K562 (cell line): Measurements from ENCODE around the gene ABLIM2. TPM values are rescaled to one million over a fixed set of nuclear protein-coding genes. Genes with fewer than 3 reads are reported as not detected.

Experiments
- ATAC-seq: fragments of 200-7000 bp; cut with Tn5 transposase; 3 replicates; pipeline ENCODE4 v1.9.1; 2020; ENCODE audit warnings: moderate library complexity
- BruUV-seq: library from RNA; stranded (reverse); fragments of 400-500 nt; replicated peaks from 2 replicates; lab custom pipeline; 2021; lab: Mats Ljungman, UMichigan
- CTCF ChIA-PET: fragments of 300-600 bp; formaldehyde crosslinking; extraction: SDS; loops from one replicate; lab custom pipeline; 2021; ENCODE audit warnings: low intra/inter-chr PET ratio; lab: Yijun Ruan, JAX
- POLR2A ChIA-PET: fragments of 300-600, 350-650 bp; sonication (Branson Sonifier 250); formaldehyde crosslinking; extraction: SDS; loops from one replicate; lab custom pipeline; 2021; ENCODE audit warnings: antibody characterized with exemption, inconsistent platforms; lab: Yijun Ruan, JAX
- DNase-seq, 4 experiments: peaks; one replicate each; pipeline versions ENCODE4 v3.0.0 to v3.0.0-alpha.2; 2011 to 2018; ENCODE audit warnings: low spot score in 3 of 4, mixed read lengths in 3 of 4; ENCODE audit errors: extremely low read depth in 1 of 4
- FAIRE-seq: peaks from 2 replicates; lab custom pipeline; 2011; peaks lifted over from hg19 to GRCh38; lab: Jason Lieb, UNC
- H2AFZ ChIP-seq: 2 replicates; pipeline ENCODE4 v1.6.0; 2011; ENCODE audit warnings: low read depth, low read length, control low read depth, inconsistent platforms
- H3K27ac ChIP-seq: fragments of 200-600 bp; 3 replicates; pipeline ENCODE4 v1.8.0; 2011; ENCODE audit warnings: low read depth, mild to moderate bottlenecking, control low read depth, inconsistent platforms, low read length, moderate library complexity, mixed read lengths; ENCODE audit errors: extremely low read depth
- H3K27me3 ChIP-seq, 2 experiments: fragments of 300-600 bp in 1 of 2; 2 replicates in 1 of 2; 3 replicates in 1 of 2; pipeline versions ENCODE4 v1.6.0 to v1.8.0; 2011; ENCODE audit warnings: inconsistent platforms in 2 of 2, low read length in 2 of 2, mild to moderate bottlenecking in 1 of 2, mixed read lengths in 1 of 2, moderate library complexity in 1 of 2; ENCODE audit not compliant: control insufficient read depth in 2 of 2, insufficient read depth in 2 of 2
- H3K36me3 ChIP-seq: fragments of 300-600 bp; 3 replicates; pipeline ENCODE4 v1.8.0; 2011; ENCODE audit warnings: mild to moderate bottlenecking, low read length, inconsistent platforms; ENCODE audit not compliant: control insufficient read depth, insufficient read depth
- H3K4me1 ChIP-seq, 2 experiments: fragments of 200-600 bp in 1 of 2; replicated peaks in 1 of 2; 2 replicates in 1 of 2; 3 replicates in 1 of 2; pipeline versions ENCODE4 v1.5.1 to v1.8.0; 2011; ENCODE audit warnings: inconsistent platforms in 2 of 2, low read length in 2 of 2, mild to moderate bottlenecking in 1 of 2, mixed read lengths in 1 of 2, moderate library complexity in 1 of 2; ENCODE audit not compliant: control insufficient read depth in 2 of 2, insufficient read depth in 2 of 2
- H3K4me2 ChIP-seq: 2 replicates; pipeline ENCODE4 v1.6.1; 2011; ENCODE audit warnings: low read length, control low read depth, inconsistent platforms, mixed read lengths; ENCODE audit not compliant: insufficient read depth
- H3K4me3 ChIP-seq: fragments of 200-600 bp; sonication (generic), shearing (Covaris generic); 2 replicates; pipeline ENCODE4 v1.5.1; 2016; ENCODE audit warnings: control low read depth, inconsistent platforms
- H3K79me2 ChIP-seq: fragments of 200-600 bp; 3 replicates; pipeline ENCODE4 v1.8.0; 2011; ENCODE audit warnings: low read length, inconsistent platforms; ENCODE audit not compliant: control insufficient read depth, insufficient read depth
- H3K9ac ChIP-seq, 2 experiments: 2 replicates each; pipeline versions ENCODE4 v1.6.0 to v1.6.1; 2011; ENCODE audit warnings: low read depth in 2 of 2, low read length in 2 of 2, control low read depth in 1 of 2, inconsistent platforms in 1 of 2, mild to moderate bottlenecking in 1 of 2, mixed read lengths in 1 of 2; ENCODE audit not compliant: insufficient read depth in 1 of 2
- H3K9me1 ChIP-seq: one replicate; pipeline ENCODE4 v1.6.0; 2011; ENCODE audit warnings: inconsistent platforms, mild to moderate bottlenecking, low read length, moderate library complexity; ENCODE audit not compliant: control insufficient read depth, insufficient read depth
- H3K9me3 ChIP-seq: replicated peaks from 2 replicates; pipeline ENCODE4 v1.5.1; 2011; ENCODE audit warnings: low read depth, low read length, inconsistent platforms; ENCODE audit not compliant: control insufficient read depth, insufficient read depth
- H4K20me1 ChIP-seq: replicated peaks from 2 replicates; pipeline ENCODE4 v1.6.1; 2011; ENCODE audit warnings: low read length, inconsistent platforms, mixed read lengths; ENCODE audit not compliant: control insufficient read depth, insufficient read depth
- ARID1B ChIP-seq: fragments of 450-650 bp; IDR thresholded peaks from 2 replicates; pipeline ENCODE4 v1.6.1; 2016; ENCODE audit warnings: antibody characterized with exemption, mild to moderate bottlenecking, inconsistent platforms
- C11orf30 ChIP-seq: fragments of 450-650 bp; IDR thresholded peaks from 2 replicates; pipeline ENCODE4 v1.6.1; 2016; ENCODE audit warnings: low read depth, mild to moderate bottlenecking
- CBX5 ChIP-seq: IDR thresholded peaks from 2 replicates; pipeline ENCODE4 v1.6.1; 2014; ENCODE audit warnings: low read depth, borderline replicate concordance
- ESRRB ChIP-seq: fragments of 250-450 bp; sonication (Bioruptor Pico); IDR thresholded peaks from 2 replicates; pipeline ENCODE4 v1.5.0; 2020; ENCODE audit warnings: mild to moderate bottlenecking, moderate library complexity, borderline replicate concordance
- FOXJ2 ChIP-seq: fragments of 200-800 bp; sonication (Bioruptor generic); IDR thresholded peaks from 2 replicates; pipeline ENCODE4 v1.6.1; 2016; ENCODE audit warnings: missing genetic modification characterization, missing compliant biosample characterization
- HNRNPL ChIP-seq: fragments of 200-400 bp; formaldehyde crosslinking; IDR thresholded peaks from 2 replicates; pipeline ENCODE4 v1.6.1; 2017; ENCODE audit warnings: low read depth, mild to moderate bottlenecking, low read length
- NR3C1 ChIP-seq: sonication (generic); formaldehyde crosslinking; IDR thresholded peaks from 2 replicates; pipeline ENCODE4 v1.8.1; 2022; ENCODE audit warnings: missing genetic modification reagents
- RBM39 ChIP-seq: fragments of 200-400 bp; formaldehyde crosslinking; optimal IDR thresholded peaks from 2 replicates; pipeline ENCODE3; 2018; ENCODE audit warnings: low read depth, low read length
- SETDB1 ChIP-seq: IDR thresholded peaks from one replicate; pipeline ENCODE4 v1.6.1; 2012; ENCODE audit warnings: low read length, control low read depth, inconsistent platforms
- SP1 ChIP-seq: sonication (generic); formaldehyde crosslinking; IDR thresholded peaks from 2 replicates; pipeline ENCODE4 v1.8.1; 2022; ENCODE audit warnings: mild to moderate bottlenecking, missing genetic modification reagents
- TAF9B ChIP-seq: fragments of 450-650 bp; IDR thresholded peaks from 2 replicates; pipeline ENCODE4 v1.6.1; 2018; ENCODE audit warnings: mild to moderate bottlenecking; ENCODE audit not compliant: partially characterized antibody
- TEAD4 ChIP-seq, 2 experiments: sonication (generic) in 1 of 2; formaldehyde crosslinking in 1 of 2; IDR thresholded peaks; 2 replicates each; pipeline versions ENCODE4 v1.6.1 to v1.8.0; 2012 to 2022; ENCODE audit warnings: borderline replicate concordance in 1 of 2, inconsistent platforms in 1 of 2, low read length in 1 of 2, mild to moderate bottlenecking in 1 of 2, missing genetic modification reagents in 1 of 2
- ZNF124 ChIP-seq: sonication (generic); formaldehyde crosslinking; IDR thresholded peaks from 2 replicates; pipeline ENCODE4 v1.8.1; 2022; ENCODE audit warnings: missing genetic modification reagents
- ZNF134 ChIP-seq: fragments of 250-450 bp; sonication (Bioruptor Pico); conservative IDR thresholded peaks from 2 replicates; pipeline ENCODE4 v1.4.0; 2020
- ZNF3 ChIP-seq: fragments of 250-450 bp; sonication (Bioruptor Pico); IDR thresholded peaks from 2 replicates; pipeline ENCODE4 v1.5.0; 2021; ENCODE audit warnings: mild to moderate bottlenecking, moderate library complexity
- WGBS: fragments of 100-300 bp; shearing (Covaris generic); methylation state at CpG from one replicate; pipeline ENCODE4 v1.1.6; 2016; ENCODE audit warnings: low coverage, mixed read lengths; ENCODE audit not compliant: insufficient coverage; ENCODE audit errors: missing lambda C conversion rate; 5-methylcytosine and 5-hydroxymethylcytosine counted together
- in situ Hi-C: fragments of 300-500 bp; cut with MboI; formaldehyde crosslinking; loops from 4 replicates; pipeline ENCODE4 v1.15.0; 2018; ENCODE audit warnings: inconsistent platforms, mixed read lengths
- intact Hi-C: fragments of 100-400 bp; cut with micrococcal nuclease; formaldehyde crosslinking; loops from 2 replicates; pipeline ENCODE4 v1.14.2; 2022
- polyA plus RNA-seq, 8 experiments: library from polyadenylated mRNA; depleted of rRNA in 4 of 8; stranded (reverse) in 5 of 8; unstranded in 3 of 8; fragments of >200 nt; fragmentation: Nextera tagmentation in 2 of 8; fragmentation: Illumina TruSeq in 1 of 8; extraction: Ambion mirVana in 2 of 8; extraction: Trizol in 1 of 8; gene quantifications; 2 replicates each; pipeline versions ENCODE4 v1.2.1 to v1.2.3, GENCODE V29; 2011 to 2014; ENCODE audit warnings: inconsistent platforms in 1 of 8, missing spikeins in 1 of 8
- total RNA-seq, 7 experiments: library from RNA; depleted of rRNA in 6 of 7; stranded (reverse); fragments of >200 nt in 6 of 7; fragmentation: Illumina TruSeq in 2 of 7; extraction: Trizol in 2 of 7; gene quantifications; 2 replicates each; pipeline versions ENCODE4 v1.2.1 to v1.2.3, GENCODE V29; 2011 to 2021; ENCODE audit warnings: low replicate concordance in 1 of 7
- TF ChIP-seq, protein P1 (sequence below): sonication (generic); formaldehyde crosslinking; IDR thresholded peaks from 2 replicates; pipeline ENCODE4 v1.8.0; 2022; ENCODE audit warnings: mild to moderate bottlenecking, missing genetic modification reagents, borderline replicate concordance
- TF ChIP-seq, protein P2 (sequence below): fragments of 250-450 bp; sonication (Bioruptor Pico); IDR thresholded peaks from 2 replicates; pipeline ENCODE4 v1.5.0; 2021
- TF ChIP-seq, protein P3 (sequence below), 2 experiments: IDR thresholded peaks; 2 replicates each; pipeline ENCODE4 v1.6.1; 2012; ENCODE audit warnings: improper control_type of control experiment in 2 of 2, low read depth in 2 of 2, low read length in 2 of 2, borderline replicate concordance in 1 of 2

Gene ABLIM2
- total and polyA plus RNA-seq, 9 of the 15 experiments (the other 6 are each of a cell fraction or from before 2014, with no cell fraction given): not detected

DNA sequence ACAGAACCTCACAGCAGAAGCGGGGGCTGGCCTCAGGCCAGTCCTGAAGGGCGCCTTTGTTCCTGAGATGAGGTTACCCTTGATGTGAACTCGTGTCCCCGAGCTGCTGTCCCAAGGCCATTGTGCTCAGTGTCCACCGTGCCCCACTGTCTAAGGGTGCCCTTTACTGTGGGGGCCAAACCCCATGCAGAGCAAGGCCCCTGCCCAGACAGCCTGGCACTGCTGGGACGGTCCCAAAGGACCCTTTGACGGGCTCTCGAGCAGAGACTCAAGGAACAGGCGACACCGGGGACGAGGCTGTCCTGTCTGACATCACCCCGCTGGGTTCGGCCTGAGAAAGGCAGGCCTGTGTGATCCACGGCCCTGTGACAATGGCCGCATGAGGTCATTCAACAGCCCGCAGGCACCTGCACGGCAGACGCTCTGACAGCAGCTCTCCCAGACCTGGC, 100.6 kb downstream of the ABLIM2 start:
- Histone ChIP-seq H3K9ac (no peak overlapping the region), H3K36me3 (no peaks in the 10 kb centered on the region), H3K27ac (no peak overlapping the region), H3K4me3 (no peak overlapping the region), H3K79me2 (no peaks in the 10 kb centered on the region), H3K4me1 (no peaks in the 10 kb centered on the region), H4K20me1 (no peaks in the 10 kb centered on the region), H2AFZ (no peak overlapping the region), H3K4me2 (no peak overlapping the region), H3K27me3 (peaks cover 12 to 47% of the 10 kb centered on the region in 2 experiments; a peak in 3 of 5 replicates), H3K9me1 (no peaks in the 10 kb centered on the region), H3K9me3 (no peaks in the 10 kb centered on the region)
- BruUV-seq: no TSS peak
- intact Hi-C loops: no loop called here
- WGBS: 5% methylated on average over 18 of the region's 18 CpGs
- in situ Hi-C loops: no loop called here
- FAIRE-seq: no peak
- DNase-seq: no peak
- no peak for TF ChIP-seq RBM39
- TF ChIP-seq, protein P1, sequence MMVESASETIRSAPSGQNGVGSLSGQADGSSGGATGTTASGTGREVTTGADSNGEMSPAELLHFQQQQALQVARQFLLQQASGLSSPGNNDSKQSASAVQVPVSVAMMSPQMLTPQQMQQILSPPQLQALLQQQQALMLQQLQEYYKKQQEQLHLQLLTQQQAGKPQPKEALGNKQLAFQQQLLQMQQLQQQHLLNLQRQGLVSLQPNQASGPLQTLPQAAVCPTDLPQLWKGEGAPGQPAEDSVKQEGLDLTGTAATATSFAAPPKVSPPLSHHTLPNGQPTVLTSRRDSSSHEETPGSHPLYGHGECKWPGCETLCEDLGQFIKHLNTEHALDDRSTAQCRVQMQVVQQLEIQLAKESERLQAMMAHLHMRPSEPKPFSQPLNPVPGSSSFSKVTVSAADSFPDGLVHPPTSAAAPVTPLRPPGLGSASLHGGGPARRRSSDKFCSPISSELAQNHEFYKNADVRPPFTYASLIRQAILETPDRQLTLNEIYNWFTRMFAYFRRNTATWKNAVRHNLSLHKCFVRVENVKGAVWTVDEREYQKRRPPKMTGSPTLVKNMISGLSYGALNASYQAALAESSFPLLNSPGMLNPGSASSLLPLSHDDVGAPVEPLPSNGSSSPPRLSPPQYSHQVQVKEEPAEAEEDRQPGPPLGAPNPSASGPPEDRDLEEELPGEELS: no peak
- no peak for TF ChIP-seq ARID1B
- TF ChIP-seq SP1 (CRISPR knock-in tag): no peak
- TF ChIP-seq FOXJ2 (tag): no peak
- no peak for TF ChIP-seq TAF9B
- no peak for TF ChIP-seq NR3C1 (CRISPR knock-in tag)
- TF ChIP-seq HNRNPL: no peak
- TF ChIP-seq C11orf30: no peak
- no peak for TF ChIP-seq CBX5
- TF ChIP-seq ZNF124 (CRISPR knock-in tag): no peak
- no peak for TF ChIP-seq SETDB1
- TF ChIP-seq, protein P2, sequence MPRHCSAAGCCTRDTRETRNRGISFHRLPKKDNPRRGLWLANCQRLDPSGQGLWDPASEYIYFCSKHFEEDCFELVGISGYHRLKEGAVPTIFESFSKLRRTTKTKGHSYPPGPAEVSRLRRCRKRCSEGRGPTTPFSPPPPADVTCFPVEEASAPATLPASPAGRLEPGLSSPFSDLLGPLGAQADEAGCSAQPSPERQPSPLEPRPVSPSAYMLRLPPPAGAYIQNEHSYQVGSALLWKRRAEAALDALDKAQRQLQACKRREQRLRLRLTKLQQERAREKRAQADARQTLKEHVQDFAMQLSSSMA (CRISPR knock-in tag): no peak
- TF ChIP-seq, protein P3, sequence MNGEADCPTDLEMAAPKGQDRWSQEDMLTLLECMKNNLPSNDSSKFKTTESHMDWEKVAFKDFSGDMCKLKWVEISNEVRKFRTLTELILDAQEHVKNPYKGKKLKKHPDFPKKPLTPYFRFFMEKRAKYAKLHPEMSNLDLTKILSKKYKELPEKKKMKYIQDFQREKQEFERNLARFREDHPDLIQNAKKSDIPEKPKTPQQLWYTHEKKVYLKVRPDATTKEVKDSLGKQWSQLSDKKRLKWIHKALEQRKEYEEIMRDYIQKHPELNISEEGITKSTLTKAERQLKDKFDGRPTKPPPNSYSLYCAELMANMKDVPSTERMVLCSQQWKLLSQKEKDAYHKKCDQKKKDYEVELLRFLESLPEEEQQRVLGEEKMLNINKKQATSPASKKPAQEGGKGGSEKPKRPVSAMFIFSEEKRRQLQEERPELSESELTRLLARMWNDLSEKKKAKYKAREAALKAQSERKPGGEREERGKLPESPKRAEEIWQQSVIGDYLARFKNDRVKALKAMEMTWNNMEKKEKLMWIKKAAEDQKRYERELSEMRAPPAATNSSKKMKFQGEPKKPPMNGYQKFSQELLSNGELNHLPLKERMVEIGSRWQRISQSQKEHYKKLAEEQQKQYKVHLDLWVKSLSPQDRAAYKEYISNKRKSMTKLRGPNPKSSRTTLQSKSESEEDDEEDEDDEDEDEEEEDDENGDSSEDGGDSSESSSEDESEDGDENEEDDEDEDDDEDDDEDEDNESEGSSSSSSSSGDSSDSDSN (IDR thresholded peaks at IDR 0.05; ENCODE audit: borderline replicate concordance in 1 of 2, low read depth in 2 of 2, low read length in 2 of 2): no peak
- TF ChIP-seq ESRRB: no peak
- no peak for TF ChIP-seq TEAD4 (IDR thresholded peaks at IDR 0.05; ENCODE audit: low read length)
- no peak for TF ChIP-seq TEAD4 (CRISPR knock-in tag; IDR thresholded peaks at IDR 0.05; ENCODE audit: borderline replicate concordance)
- TF ChIP-seq ZNF134: no peak
- TF ChIP-seq ZNF3 (CRISPR knock-in tag): no peak
- ChIA-PET POLR2A (interaction anchor here (0.6 kb wide), 1 partner anchor 94 kb away, joined by 4 read pairs; no protein-coding TSS in a partner anchor), CTCF (no interaction called here)
- no peak; the same call in 2 of the 3 replicates for ATAC-seq
